Upper lobe of right lung (tissue), 1 donor: ENCODE data around the gene GMDS. TPM values are rescaled to one million over a fixed set of nuclear protein-coding genes. Genes with fewer than 3 reads are reported as not detected.

ENCODE experiments used
- ATAC-seq: fragments of 200-7000 bp; cut with Tn5 transposase; one replicate; pipeline ENCODE4 v1.9.1; 2020; ENCODE audit warnings: mild to moderate bottlenecking, moderate library complexity
- DNase-seq: peaks from one replicate; pipeline ENCODE4 v3.0.0-alpha.2; 2020
- H3K27ac ChIP-seq: fragments of 200-600 bp; one replicate; pipeline ENCODE4 v1.8.0; 2022
- H3K27me3 ChIP-seq: fragments of 200-600 bp; one replicate; pipeline ENCODE4 v1.8.0; 2022; ENCODE audit warnings: mild to moderate bottlenecking
- H3K36me3 ChIP-seq: fragments of 200-600 bp; one replicate; pipeline ENCODE4 v1.8.0; 2022
- H3K4me1 ChIP-seq: fragments of 200-600 bp; one replicate; pipeline ENCODE4 v1.8.0; 2022
- H3K4me3 ChIP-seq: fragments of 200-600 bp; one replicate; pipeline ENCODE4 v1.8.0; 2022; ENCODE audit warnings: mild to moderate bottlenecking
- H3K9me3 ChIP-seq: fragments of 200-600 bp; one replicate; pipeline ENCODE4 v1.8.0; 2022
- CTCF ChIP-seq: fragments of 200-600 bp; IDR thresholded peaks from one replicate; pipeline ENCODE4 v1.8.0; 2022; ENCODE audit warnings: antibody characterized with exemption
- intact Hi-C: fragments of 100-400 bp; cut with DNase I; formaldehyde crosslinking; loops from one replicate; pipeline ENCODE4 v1.11.0; 2022
- total RNA-seq: library from RNA; stranded (reverse); fragmentation: NEBNext Ultra II Directional; extraction: Animal tissue kit (Norgen Biotek cat#: 25700); gene quantifications from one replicate; pipeline ENCODE4 v1.2.1, GENCODE V29; 2021
- donor health status: DM: no; HTN: yes; CAD: no; lungs with severe emphysema.

The GMDS gene
- total RNA-seq, 1 donor from 2014 or later = 12.2 TPM

DNA sequence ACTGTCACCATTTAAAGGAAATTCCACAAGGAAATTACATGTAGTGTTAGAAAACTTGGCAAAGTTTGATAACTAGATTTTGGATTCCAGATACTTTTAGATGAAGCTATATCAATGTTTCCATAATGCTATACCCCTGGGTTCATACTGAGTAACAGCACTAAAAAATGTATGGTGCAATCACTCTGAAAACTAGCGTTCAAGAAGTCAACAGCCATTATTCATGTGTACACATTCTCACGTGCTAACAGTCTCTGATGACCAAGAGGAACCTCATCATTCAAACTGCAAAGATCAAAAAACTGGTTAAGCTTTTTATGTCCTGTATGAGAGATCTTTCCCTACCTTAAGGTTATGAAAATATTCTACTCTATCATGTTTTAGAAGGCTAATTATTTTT, 197.6 kb downstream of the GMDS start:
- TF ChIP-seq CTCF = no peak
- no peaks in the 10 kb centered on the region for H3K27me3 ChIP-seq
- no peak overlapping the region for H3K27ac ChIP-seq
- H3K4me1 ChIP-seq = no peaks in the 10 kb centered on the region
- no peaks in the 10 kb centered on the region for H3K36me3 ChIP-seq
- intact Hi-C loops = no loop called here
- DNase-seq = no peak
- no peak overlapping the region for H3K4me3 ChIP-seq
- H3K9me3 ChIP-seq = no peaks in the 10 kb centered on the region
- no peak for ATAC-seq

DNA sequence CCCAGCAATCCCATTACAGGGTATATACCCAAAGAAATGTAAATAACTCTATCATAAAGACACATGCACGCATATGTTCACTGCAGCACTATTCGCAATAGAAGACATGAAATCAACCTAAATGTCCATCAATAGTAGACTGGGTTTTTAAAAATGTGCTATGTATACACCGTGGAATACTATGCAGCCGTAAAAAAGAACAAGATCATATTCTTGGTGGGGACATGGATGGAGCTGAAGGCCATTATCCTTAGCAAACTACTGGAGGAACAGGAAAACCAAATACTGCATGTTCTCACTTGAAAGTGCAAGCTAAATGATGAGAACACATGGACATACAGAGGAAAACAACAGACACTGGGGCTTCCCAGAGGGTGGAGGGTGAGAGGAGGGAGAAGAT, 201.2 kb downstream of the GMDS start:
- Histone ChIP-seq H3K27me3 (no peaks in the 10 kb centered on the region), H3K9me3 (no peaks in the 10 kb centered on the region), H3K4me1 (no peaks in the 10 kb centered on the region), H3K27ac (no peak overlapping the region), H3K36me3 (no peaks in the 10 kb centered on the region), H3K4me3 (no peak overlapping the region)
- no peak for ATAC-seq
- no peak for TF ChIP-seq CTCF
- intact Hi-C loops = no loop called here
- DNase-seq = no peak

DNA sequence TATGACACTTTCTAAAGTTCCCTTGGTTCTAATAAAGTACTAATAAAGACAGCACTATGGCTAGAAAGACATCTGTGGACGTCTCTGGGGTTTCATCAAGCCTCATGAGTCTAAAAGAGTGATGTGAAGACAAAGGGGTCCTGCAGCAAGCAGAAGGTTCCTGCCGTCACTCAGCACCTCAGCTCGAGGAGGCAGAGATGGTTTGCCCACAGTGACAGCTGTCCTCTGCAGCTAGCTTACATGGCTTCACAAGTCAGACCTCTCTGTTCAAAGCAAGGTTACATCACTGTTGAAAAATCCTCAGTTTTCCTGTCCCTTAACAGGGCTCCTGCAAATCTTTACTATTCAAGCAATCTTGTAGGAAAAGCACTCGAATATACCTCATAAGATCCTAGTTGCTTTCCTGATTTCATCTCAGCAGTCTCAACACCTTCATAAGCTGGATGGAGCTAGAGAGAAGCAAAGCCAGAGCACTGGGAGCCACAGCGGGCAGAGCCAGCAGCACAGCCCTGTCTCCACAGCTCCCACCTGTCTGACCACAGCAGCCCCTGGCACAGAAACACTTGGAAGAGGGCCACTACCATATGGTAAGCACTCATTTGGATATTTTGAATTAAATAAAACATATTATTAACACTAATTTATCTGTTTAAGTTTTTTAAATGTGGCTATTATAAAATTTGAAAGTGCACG, 202.3 kb downstream of the GMDS start:
- DNase-seq (no peak), ATAC-seq (no peak)
- Histone ChIP-seq H3K36me3 (no peaks in the 10 kb centered on the region), H3K4me3 (no peak overlapping the region), H3K27me3 (no peaks in the 10 kb centered on the region), H3K4me1 (no peaks in the 10 kb centered on the region), H3K27ac (no peak overlapping the region), H3K9me3 (no peaks in the 10 kb centered on the region)
- intact Hi-C loops = no loop called here
- TF ChIP-seq CTCF = no peak

GRCh38 chr6:2038092-2038491, 207.3 kb downstream of the GMDS start:
- intact Hi-C loops = no loop called here
- no peak overlapping the region for H3K4me3 ChIP-seq
- no peaks in the 10 kb centered on the region for H3K27me3 ChIP-seq
- H3K36me3 ChIP-seq = no peaks in the 10 kb centered on the region
- no peak for TF ChIP-seq CTCF
- DNase-seq (no peak), ATAC-seq (peak; percentile 41)
- H3K27ac ChIP-seq = no peak overlapping the region
- no peaks in the 10 kb centered on the region for H3K9me3 ChIP-seq
- H3K4me1 ChIP-seq = no peaks in the 10 kb centered on the region

- Histone ChIP-seq H3K4me1 (no peaks in the 10 kb centered on the region), H3K9me3 (no peaks in the 10 kb centered on the region), H3K27me3 (no peaks in the 10 kb centered on the region), H3K27ac (no peak overlapping the region), H3K36me3 (no peaks in the 10 kb centered on the region), H3K4me3 (no peak overlapping the region)
- ATAC-seq (no peak), DNase-seq (no peak)
- intact Hi-C loops = no loop called here
- no peak for TF ChIP-seq CTCF
Observed at GRCh38 chr6:2037237-2037926, 208.0 kb downstream of the GMDS start.
